Stimulated activated CD4-positive, alpha-beta T cell treated with anti-CD3 and anti-CD28 coated beads, Interleukin-2, amount 100 ng/mL, for 4 hours (primary cell): Measurements from ENCODE around the gene ANKS1B.

Experiments used
- DNase-seq: peaks from one replicate; pipeline ENCODE4 v3.0.0-alpha.2; 2020; ENCODE audit warnings: low read depth

ANKS1B gene

GRCh38 chr12:99122496-99122895, 862.2 kb downstream of the ANKS1B start:
- DNase-seq = no peak

- no peak for DNase-seq
Observed at GRCh38 chr12:99121546-99121945, 863.2 kb downstream of the ANKS1B start.

- no peak for DNase-seq
Observed at GRCh38 chr12:99119943-99120342, 864.8 kb downstream of the ANKS1B start.

- no peak for DNase-seq
Observed at GRCh38 chr12:99119449-99119848, 865.3 kb downstream of the ANKS1B start.

GRCh38 chr12:99111600-99111999, 873.1 kb downstream of the ANKS1B start:
- DNase-seq = no peak

GRCh38 chr12:99110868-99111267, 873.9 kb downstream of the ANKS1B start:
- no peak for DNase-seq

GRCh38 chr12:99110212-99110611, 874.5 kb downstream of the ANKS1B start:
- DNase-seq = no peak

GRCh38 chr12:99108924-99109323, 875.8 kb downstream of the ANKS1B start:
- DNase-seq = no peak

- no peak for DNase-seq
Observed at GRCh38 chr12:99099786-99100185, 885.0 kb downstream of the ANKS1B start.

- DNase-seq = no peak
Observed at GRCh38 chr12:99097171-99097570, 887.6 kb downstream of the ANKS1B start.

- no peak for DNase-seq
Observed at GRCh38 chr12:99093166-99093565, 891.6 kb downstream of the ANKS1B start.

GRCh38 chr12:99092100-99092851, 892.5 kb downstream of the ANKS1B start:
- DNase-seq = no peak

GRCh38 chr12:99087278-99087677, 897.5 kb downstream of the ANKS1B start:
- DNase-seq = no peak

GRCh38 chr12:99079811-99080210, 904.9 kb downstream of the ANKS1B start:
- no peak for DNase-seq

GRCh38 chr12:99068993-99069747, 915.6 kb downstream of the ANKS1B start:
- no peak for DNase-seq

GRCh38 chr12:99067171-99067785, 917.5 kb downstream of the ANKS1B start:
- no peak for DNase-seq

GRCh38 chr12:99066726-99067125, 918.0 kb downstream of the ANKS1B start:
- no peak for DNase-seq

- no peak for DNase-seq
Observed at GRCh38 chr12:99063182-99063581, 921.6 kb downstream of the ANKS1B start.

- DNase-seq = no peak
Observed at GRCh38 chr12:99059824-99060511, 924.8 kb downstream of the ANKS1B start.

- no peak for DNase-seq
Observed at GRCh38 chr12:99057670-99058069, 927.1 kb downstream of the ANKS1B start.

GRCh38 chr12:99056186-99056585, 928.5 kb downstream of the ANKS1B start:
- DNase-seq = no peak

GRCh38 chr12:99055299-99055698, 929.4 kb downstream of the ANKS1B start:
- no peak for DNase-seq
